A549 (cell line): ENCODE results near the gene SNX17. TPM values are rescaled to one million over a fixed set of nuclear protein-coding genes. Genes with fewer than 3 reads are reported as not detected.

Experiments used
- ATAC-seq, 2 experiments: fragments of 200-7000 bp in 1 of 2; fragments of >200 bp in 1 of 2; cut with Nextera tagmentation in 1 of 2; cut with Tn5 transposase in 1 of 2; 3 replicates each; pipeline versions ENCODE4 v1.8.0 to v1.9.1; 2018 to 2020; ENCODE audit warnings: mild to moderate bottlenecking in 1 of 2, moderate library complexity in 1 of 2
- CTCF ChIA-PET: fragments of 300-600 bp; sonication (Branson Sonifier 250); formaldehyde crosslinking; extraction: SDS; loops from one replicate; lab custom pipeline; 2021; ENCODE audit warnings: antibody characterized with exemption, inconsistent platforms; lab: Yijun Ruan, JAX
- POLR2A ChIA-PET: fragments of 350-600 bp; formaldehyde crosslinking; extraction: SDS; loops from one replicate; lab custom pipeline; 2021; ENCODE audit warnings: antibody characterized with exemption, inconsistent platforms; lab: Yijun Ruan, JAX
- DNase-seq, 2 experiments: peaks; one replicate each; pipeline versions ENCODE4 v3.0.0 to v3.0.0-alpha.2; 2011 to 2016; ENCODE audit warnings: low read depth in 1 of 2, low spot score in 1 of 2
- FAIRE-seq: peaks from 2 replicates; lab custom pipeline; 2011; peaks lifted over from hg19 to GRCh38; lab: Jason Lieb, UNC
- H3K27ac ChIP-seq, 2 experiments: fragments of >200 bp; sonication (Bioruptor Twin); formaldehyde crosslinking; 3 replicates each; pipeline ENCODE4 v1.5.1; 2016 to 2017
- H3K4me1 ChIP-seq: fragments of >200 bp; sonication (Bioruptor Twin); formaldehyde crosslinking; 3 replicates; pipeline ENCODE4 v1.6.1; 2016
- H3K4me2 ChIP-seq: fragments of >200 bp; sonication (Bioruptor Twin); formaldehyde crosslinking; 3 replicates; pipeline ENCODE4 v1.6.1; 2016
- H3K4me3 ChIP-seq: fragments of >200 bp; sonication (Bioruptor Twin); formaldehyde crosslinking; 3 replicates; pipeline ENCODE4 v1.5.1; 2016
- H3K9me3 ChIP-seq: fragments of >200 bp; sonication (Bioruptor Twin); formaldehyde crosslinking; 3 replicates; pipeline ENCODE4 v1.6.1; 2016
- FOSL2 ChIP-seq, 2 experiments: fragments of 450-650 bp in 1 of 2; fragments of >200 bp in 1 of 2; sonication (Bioruptor Twin) in 1 of 2; formaldehyde crosslinking; IDR thresholded peaks; 2 replicates each; pipeline versions ENCODE4 v1.5.0 to v1.6.1; 2016 to 2020; ENCODE audit warnings: mild to moderate bottlenecking in 1 of 2, moderate library complexity in 1 of 2
- JUN ChIP-seq, 2 experiments: fragments of >200 bp; sonication (Bioruptor Twin); formaldehyde crosslinking; IDR thresholded peaks; 2 replicates in 1 of 2; 3 replicates in 1 of 2; pipeline ENCODE4 v1.6.1; 2016 to 2017
- KDM1A ChIP-seq: fragments of 200-600 bp; sonication (generic); IDR thresholded peaks from 2 replicates; pipeline ENCODE4 v1.6.1; 2016; ENCODE audit warnings: low read depth, mild to moderate bottlenecking
- RAD21 ChIP-seq, 2 experiments: fragments of >200 bp in 1 of 2; sonication (Bioruptor Twin) in 1 of 2; formaldehyde crosslinking in 1 of 2; IDR thresholded peaks in 1 of 2; conservative IDR thresholded peaks in 1 of 2; 2 replicates in 1 of 2; 3 replicates in 1 of 2; pipeline ENCODE4 v1.6.1; 2012 to 2018; ENCODE audit warnings: inconsistent platforms in 1 of 2
- RARB ChIP-seq: fragments of 250-450 bp; sonication (Bioruptor Pico); IDR thresholded peaks from 2 replicates; pipeline ENCODE4 v1.8.0; 2021; ENCODE audit warnings: mild to moderate bottlenecking, moderate library complexity
- RFX5 ChIP-seq: fragments of 450-650 bp; IDR thresholded peaks from 2 replicates; pipeline ENCODE4 v1.7.1; 2014; ENCODE audit warnings: antibody characterized with exemption, mild to moderate bottlenecking, moderate library complexity
- SMC3 ChIP-seq: fragments of >200 bp; sonication (Bioruptor Twin); formaldehyde crosslinking; IDR thresholded peaks from 3 replicates; pipeline ENCODE4 v1.6.1; 2018; ENCODE audit warnings: inconsistent platforms
- ZNF302 ChIP-seq: fragments of 250-450 bp; sonication (Bioruptor Pico); IDR thresholded peaks from 2 replicates; pipeline ENCODE4 v1.9.0; 2021; ENCODE audit warnings: inconsistent platforms, mild to moderate bottlenecking, moderate library complexity
- WGBS: methylation state at CpG from one replicate; pipeline ENCODE4 v1.1.6; 2017; ENCODE audit errors: missing lambda C conversion rate; 5-methylcytosine and 5-hydroxymethylcytosine counted together
- polyA plus RNA-seq, 4 experiments: library from polyadenylated mRNA; depleted of rRNA in 3 of 4; stranded (reverse); fragments of >200 nt; fragmentation: RNase III in 1 of 4; extraction: RNeasy Plus Mini Kit Qiagen cat#74134 plus additional on column Dnase treatment in 1 of 4; gene quantifications; 2 replicates in 3 of 4; 3 replicates in 1 of 4; pipeline ENCODE4 v1.2.3, GENCODE V29; 2011 to 2017
- TF ChIP-seq, protein P1 (sequence below): fragments of >200 bp; sonication (Bioruptor Twin); formaldehyde crosslinking; IDR thresholded peaks from 3 replicates; pipeline ENCODE4 v1.5.1; 2016

SNX17 gene
- polyA plus RNA-seq, 2 of the 4 experiments (the other 2 are of a cell fraction), result 141 to 154 TPM

DNA sequence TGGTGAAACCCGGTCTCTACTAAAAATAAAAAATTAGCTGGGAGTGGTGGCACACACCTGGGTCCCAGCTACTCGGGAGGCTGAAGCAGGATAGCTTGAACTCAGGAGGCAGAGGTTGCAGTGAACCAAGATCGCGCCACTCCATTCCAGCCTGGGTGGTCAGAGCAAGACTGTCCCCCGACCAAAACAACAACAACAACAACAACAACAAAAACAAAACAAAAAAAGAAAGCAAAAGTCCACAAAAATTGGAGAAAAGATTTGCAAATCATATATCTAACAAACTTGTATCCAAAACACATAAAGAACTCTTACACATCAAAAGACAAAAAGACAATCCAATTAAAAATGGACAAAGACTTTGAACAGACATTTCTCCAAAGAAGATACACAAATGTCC, 28.5 kb downstream of the SNX17 start (continued):
- TF ChIP-seq ZNF302 (CRISPR knock-in tag), result no peak

DNA sequence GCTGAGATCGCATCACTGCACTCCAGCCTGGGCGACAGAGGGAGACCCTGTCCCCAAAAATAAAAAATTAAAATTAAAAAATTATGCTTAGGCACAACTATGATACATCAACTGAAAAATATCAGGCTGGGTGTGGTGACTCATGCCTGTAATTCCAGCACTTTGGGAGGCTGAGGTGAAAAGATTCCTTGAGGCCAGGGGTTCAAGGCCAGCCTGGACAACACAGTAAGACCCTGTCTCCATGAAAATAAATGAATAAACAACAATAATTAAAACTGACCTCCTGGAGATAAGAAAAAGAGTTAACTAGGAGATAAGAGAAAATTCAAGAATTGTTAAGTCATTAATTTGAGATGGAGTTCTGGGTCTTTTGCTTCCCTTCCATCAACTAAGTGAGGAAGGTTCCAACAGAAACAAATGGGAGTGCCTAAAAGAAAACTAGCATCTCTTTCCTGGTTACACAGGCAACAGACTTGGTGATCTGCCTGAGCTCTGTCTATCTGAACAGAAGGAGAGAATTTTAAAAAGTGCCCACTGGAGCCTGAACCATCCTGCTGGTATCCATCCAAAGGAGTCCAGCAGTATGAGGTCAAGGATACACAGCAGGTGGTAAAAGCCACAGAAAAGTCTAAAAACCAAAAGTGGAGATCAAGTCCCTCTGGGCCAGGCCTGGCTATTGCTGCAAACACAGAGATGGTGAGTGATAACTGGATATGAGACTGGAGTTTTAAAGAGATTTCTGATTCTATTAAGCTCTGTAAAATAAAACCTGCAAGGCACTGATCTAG, 30.1 kb downstream of the SNX17 start:
- TF ChIP-seq FOSL2 (IDR thresholded peaks at IDR 0.05), result no peak
- TF ChIP-seq FOSL2 (CRISPR knock-in tag; IDR thresholded peaks at IDR 0.05), result peak; percentile 32; the same call in 1 of the 2 replicates
- TF ChIP-seq RFX5, result no peak
- TF ChIP-seq KDM1A, result no peak
- no peak for TF ChIP-seq RARB (CRISPR knock-in tag)
- TF ChIP-seq, protein P1, sequence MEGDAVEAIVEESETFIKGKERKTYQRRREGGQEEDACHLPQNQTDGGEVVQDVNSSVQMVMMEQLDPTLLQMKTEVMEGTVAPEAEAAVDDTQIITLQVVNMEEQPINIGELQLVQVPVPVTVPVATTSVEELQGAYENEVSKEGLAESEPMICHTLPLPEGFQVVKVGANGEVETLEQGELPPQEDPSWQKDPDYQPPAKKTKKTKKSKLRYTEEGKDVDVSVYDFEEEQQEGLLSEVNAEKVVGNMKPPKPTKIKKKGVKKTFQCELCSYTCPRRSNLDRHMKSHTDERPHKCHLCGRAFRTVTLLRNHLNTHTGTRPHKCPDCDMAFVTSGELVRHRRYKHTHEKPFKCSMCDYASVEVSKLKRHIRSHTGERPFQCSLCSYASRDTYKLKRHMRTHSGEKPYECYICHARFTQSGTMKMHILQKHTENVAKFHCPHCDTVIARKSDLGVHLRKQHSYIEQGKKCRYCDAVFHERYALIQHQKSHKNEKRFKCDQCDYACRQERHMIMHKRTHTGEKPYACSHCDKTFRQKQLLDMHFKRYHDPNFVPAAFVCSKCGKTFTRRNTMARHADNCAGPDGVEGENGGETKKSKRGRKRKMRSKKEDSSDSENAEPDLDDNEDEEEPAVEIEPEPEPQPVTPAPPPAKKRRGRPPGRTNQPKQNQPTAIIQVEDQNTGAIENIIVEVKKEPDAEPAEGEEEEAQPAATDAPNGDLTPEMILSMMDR, result no peak
- TF ChIP-seq, all 56 proteins: peak for 1
- Histone ChIP-seq H3K4me3 (no peak overlapping the region), H3K4me2 (no peak overlapping the region), H3K9me3 (no peaks in the 10 kb centered on the region), H3K27ac (no peak overlapping the region), H3K4me1 (0 out of 3 replicates have a peak, but pooled peaks cover 3% of the 10 kb centered on the region)
- ATAC-seq, result no peak
- WGBS, result 92% methylated on average over 2 of the region's 2 CpGs
- ChIA-PET CTCF (interaction anchor here (1.5 to 2.4 kb wide), 2 partner anchors 9 to 16 kb away, joined by 4 to 7 read pairs; partner anchors contain the start of gene PPM1G), POLR2A (interaction anchor here (1.0 kb wide), 1 partner anchor 9 kb away, joined by 4 read pairs; the partner anchor contains the start of gene PPM1G)
- no peak for FAIRE-seq
- no peak for DNase-seq

DNA sequence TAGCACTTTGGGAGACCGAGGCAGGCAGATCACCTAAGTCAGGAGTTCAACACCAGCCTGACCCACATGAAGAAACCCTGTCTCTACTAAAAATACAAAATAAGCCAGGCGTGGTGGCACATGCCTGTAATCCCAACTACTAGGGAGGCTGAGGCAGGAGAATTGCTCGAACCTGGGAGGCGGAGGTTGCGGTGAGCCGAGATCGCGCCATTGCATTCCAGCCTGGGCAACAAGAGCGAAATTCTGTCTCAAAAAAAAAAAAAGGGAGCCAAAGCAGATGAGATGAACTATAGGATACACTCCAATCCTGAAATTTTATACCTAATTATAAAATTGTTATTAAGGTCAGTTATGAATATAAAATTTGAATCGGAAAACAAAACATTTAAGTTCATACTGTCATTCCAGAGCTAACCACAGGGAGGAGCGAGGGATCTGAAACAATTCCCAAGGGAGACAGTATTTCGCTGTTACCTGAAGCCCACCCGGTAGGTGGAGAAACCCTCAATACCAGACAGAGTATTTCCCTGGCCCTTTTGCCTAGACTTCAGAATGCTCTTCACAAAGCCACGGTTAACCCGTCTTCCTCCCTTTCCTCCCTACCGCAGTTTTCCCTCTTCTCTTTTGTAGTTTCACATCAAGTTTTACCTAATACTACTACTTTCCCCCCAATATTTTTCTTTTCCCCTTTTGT, 37.5 kb downstream of the SNX17 start:
- CTCF ChIA-PET, result interaction anchor here (0.6 to 5.3 kb wide), 18 partner anchors 9 to 275 kb away, joined by 3 to 72 read pairs (median 4); partner anchors contain the start of genes CCDC121, GPN1, NRBP1 and SLC4A1AP
- POLR2A ChIA-PET, result interaction anchor here (0.6 to 3.1 kb wide), 4 partner anchors 21 to 983 kb away, joined by 3 to 78 read pairs (median 10); partner anchors contain the start of genes NRBP1 and ZNF513
- peaks cover 25% of the 10 kb centered on the region; the same call in 2 of the 3 replicates for H3K4me1 ChIP-seq
- 43% methylated on average over 16 of the region's 16 CpGs for WGBS
- FAIRE-seq (no peak), DNase-seq (peak; percentile 75 to 78), ATAC-seq (peak in 1 of 2 experiments; percentile 14; a peak in 1 of 6 replicates)
- H3K4me2 ChIP-seq, result peak overlapping the region; percentile 89
- H3K9me3 ChIP-seq, result no peaks in the 10 kb centered on the region
- peak overlapping the region; percentile 87 for H3K4me3 ChIP-seq
- peak; percentile 66 to 74 for TF ChIP-seq RAD21 (conservative IDR thresholded peaks at IDR 0.05 in 1 of 2, IDR thresholded peaks at IDR 0.05 in 1 of 2)
- no peak for TF ChIP-seq JUN (IDR thresholded peaks at IDR 0.05)
- peak; percentile 73 for TF ChIP-seq SMC3
- TF ChIP-seq, protein P1, result peak; percentile 74
- H3K27ac ChIP-seq, result peak overlapping the region; percentile 49 to 90; a peak in 3 of 6 replicates
